Measurements from ENCODE around the gene GPR27.

GPR27 gene

GRCh38 chr3:71721651-71722157 lies 32.0 kb upstream of the GPR27 start:
- TF ChIP-seq POLR2AphosphoS5 (IDR thresholded peaks at IDR 0.05; ENCODE audit: low read depth), result no peak
- Histone ChIP-seq H3K27me3 (ENCODE audit: insufficient read depth, poor library complexity, severe bottlenecking) (no peaks in the 10 kb centered on the region), H3K27ac (replicated peaks) (no peak overlapping the region), H3K4me3 (replicated peaks; ENCODE audit: insufficient read depth, low read length) (no peak overlapping the region)
- DNase-seq (ENCODE audit: low read depth in 1 of 2, low spot score in 1 of 2), result peak in 1 of 2 experiments; percentile 27

- H3K27me3 ChIP-seq (ENCODE audit: insufficient read depth, poor library complexity, severe bottlenecking), result no peaks in the 10 kb centered on the region
- no peak for TF ChIP-seq CTCF (IDR thresholded peaks at IDR 0.05; ENCODE audit: insufficient read depth, low read length)
- no peak for TF ChIP-seq GABPA (IDR thresholded peaks at IDR 0.05; ENCODE audit: low read depth)
- no peak for TF ChIP-seq POLR2AphosphoS5 (IDR thresholded peaks at IDR 0.05; ENCODE audit: low read depth)
- no peak for TF ChIP-seq REST (IDR thresholded peaks at IDR 0.05; ENCODE audit: insufficient replicate concordance, low read depth)
- TF ChIP-seq SPI1 (IDR thresholded peaks at IDR 0.05; ENCODE audit: borderline replicate concordance, low read depth), result no peak
- no peak overlapping the region for H3K4me3 ChIP-seq (replicated peaks; ENCODE audit: insufficient read depth, low read length)
- no peak for DNase-seq (ENCODE audit: low read depth in 1 of 2, low spot score in 1 of 2)
- H3K27ac ChIP-seq (replicated peaks), result no peak overlapping the region
Observed at GRCh38 chr3:71722693-71723092, 31.0 kb upstream of the GPR27 start.

- no peaks in the 10 kb centered on the region for H3K27me3 ChIP-seq (ENCODE audit: insufficient read depth, poor library complexity, severe bottlenecking)
- no peak overlapping the region for H3K27ac ChIP-seq (replicated peaks)
- DNase-seq (ENCODE audit: low read depth in 1 of 2, low spot score in 1 of 2), result no peak
- no peak for TF ChIP-seq REST (IDR thresholded peaks at IDR 0.05; ENCODE audit: insufficient replicate concordance, low read depth)
- H3K4me3 ChIP-seq (replicated peaks; ENCODE audit: insufficient read depth, low read length), result no peak overlapping the region
Observed at GRCh38 chr3:71723452-71724170, 30.0 kb upstream of the GPR27 start.

GRCh38 chr3:71724171-71724453 lies 29.5 kb upstream of the GPR27 start:
- Histone ChIP-seq H3K4me3 (replicated peaks; ENCODE audit: insufficient read depth, low read length) (peak overlapping the region; percentile 69), H3K27me3 (ENCODE audit: insufficient read depth, poor library complexity, severe bottlenecking) (no peaks in the 10 kb centered on the region), H3K27ac (replicated peaks) (no peak overlapping the region)
- no peak for DNase-seq (ENCODE audit: low read depth in 1 of 2, low spot score in 1 of 2)
- no peak for TF ChIP-seq GABPA (IDR thresholded peaks at IDR 0.05; ENCODE audit: low read depth)

- H3K27me3 ChIP-seq (ENCODE audit: insufficient read depth, poor library complexity, severe bottlenecking), result no peaks in the 10 kb centered on the region
- peak in 1 of 2 experiments; percentile 32 for DNase-seq (ENCODE audit: low read depth in 1 of 2, low spot score in 1 of 2)
- TF ChIP-seq REST (IDR thresholded peaks at IDR 0.05; ENCODE audit: insufficient replicate concordance, low read depth), result no peak
- no peak overlapping the region for H3K27ac ChIP-seq (replicated peaks)
- peak overlapping the region; percentile 69 for H3K4me3 ChIP-seq (replicated peaks; ENCODE audit: insufficient read depth, low read length)
Observed at GRCh38 chr3:71724584-71725270, 28.9 kb upstream of the GPR27 start.
